ENCODE measurements around the gene SUMO3.

Gene SUMO3

DNA sequence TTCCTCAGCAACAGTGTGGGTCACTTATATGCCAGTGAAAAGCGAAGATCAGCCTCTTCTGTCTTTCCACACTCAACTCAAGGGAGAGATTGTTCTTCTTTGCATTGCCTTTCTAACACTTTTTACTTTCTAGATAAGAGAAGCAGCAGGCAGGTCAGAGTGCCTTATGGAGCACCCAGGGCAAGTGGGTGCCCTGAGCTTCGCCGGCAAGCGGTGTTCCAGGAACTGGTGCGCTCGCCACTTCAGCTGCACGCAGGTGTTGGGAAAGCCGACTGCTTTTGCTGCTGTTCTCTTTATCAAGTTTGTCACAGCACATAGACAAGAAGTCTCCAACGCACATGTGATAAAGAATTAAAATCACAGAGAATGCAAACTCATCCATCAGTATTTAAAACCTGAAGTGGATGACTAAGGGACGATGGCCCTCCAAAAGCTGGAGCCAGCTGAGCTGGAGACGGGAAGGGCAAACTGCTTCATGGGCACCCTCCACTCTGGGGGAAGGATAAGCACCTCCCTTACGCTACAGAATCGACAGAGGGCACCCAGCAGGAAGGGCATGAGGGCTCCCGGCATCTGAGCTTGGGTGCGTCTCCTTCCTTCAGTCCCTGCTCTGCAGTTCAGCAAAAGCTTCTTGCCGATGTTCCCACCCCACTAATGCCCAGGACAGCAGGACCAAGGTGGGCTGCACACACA is 36.9 kb downstream of the SUMO3 start:
- no peak for DNase-seq
- H3K9me3 ChIP-seq (ENCODE audit: severe bottlenecking) = no peaks in the 10 kb centered on the region
- no peaks in the 10 kb centered on the region for H3K27me3 ChIP-seq (ENCODE audit: insufficient read depth, low read depth, severe bottlenecking)
- H3K36me3 ChIP-seq = peaks cover 41% of the 10 kb centered on the region
- H3K27ac ChIP-seq = no peak overlapping the region
- no peak for TF ChIP-seq CTCF (IDR thresholded peaks at IDR 0.05; ENCODE audit: low read depth, low read length)
- no peak overlapping the region for H3K4me3 ChIP-seq (ENCODE audit: low read depth, low read length)

- H3K27ac ChIP-seq = no peak overlapping the region
- no peaks in the 10 kb centered on the region for H3K27me3 ChIP-seq (ENCODE audit: insufficient read depth, low read depth, severe bottlenecking)
- H3K36me3 ChIP-seq = peaks cover 46% of the 10 kb centered on the region
- no peak for TF ChIP-seq CTCF (IDR thresholded peaks at IDR 0.05; ENCODE audit: low read depth, low read length)
- no peak for DNase-seq
- H3K9me3 ChIP-seq (ENCODE audit: severe bottlenecking) = no peaks in the 10 kb centered on the region
- H3K4me3 ChIP-seq (ENCODE audit: low read depth, low read length) = no peak overlapping the region
These were observed 37.7 kb downstream of the SUMO3 start for GRCh38 chr21:44780137-44780502.

DNA sequence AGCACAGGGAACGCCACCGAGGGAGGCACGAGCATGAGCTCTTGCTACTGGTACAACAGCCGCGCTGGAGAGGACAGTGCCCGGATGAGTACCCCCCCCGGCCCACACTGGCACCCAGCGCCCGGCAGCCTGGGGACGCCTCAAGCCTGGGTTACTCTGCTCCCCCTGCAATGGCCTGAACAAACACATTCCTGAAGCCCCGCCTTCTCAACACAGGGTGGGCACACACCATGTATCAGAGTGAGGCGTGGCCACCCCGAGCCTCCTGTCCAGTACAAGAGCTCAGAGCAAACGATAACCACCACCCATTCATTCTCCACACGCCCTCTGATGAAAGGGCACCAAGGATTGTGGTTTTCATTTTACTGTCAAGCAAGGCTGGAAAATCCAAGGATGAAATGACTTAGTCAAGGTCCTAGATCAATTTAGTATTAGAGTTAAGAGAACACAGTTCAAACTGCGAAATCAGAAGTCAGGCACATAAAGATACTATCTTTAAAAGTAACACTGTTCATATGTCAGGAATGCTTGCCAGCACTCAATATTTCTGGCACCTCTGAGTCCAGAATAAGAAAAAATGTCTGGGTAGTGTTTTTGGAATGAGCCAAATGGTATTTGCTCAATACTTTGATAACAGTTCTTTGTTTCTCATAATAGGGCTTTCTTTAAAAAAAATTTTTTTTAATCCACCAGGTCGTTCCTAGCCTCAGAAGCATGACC is 38.3 kb downstream of the SUMO3 start:
- H3K27ac ChIP-seq = no peak overlapping the region
- H3K27me3 ChIP-seq (ENCODE audit: insufficient read depth, low read depth, severe bottlenecking) = no peaks in the 10 kb centered on the region
- peaks cover 51% of the 10 kb centered on the region for H3K36me3 ChIP-seq
- DNase-seq = no peak
- H3K4me3 ChIP-seq (ENCODE audit: low read depth, low read length) = no peak overlapping the region
- no peak for TF ChIP-seq CTCF (IDR thresholded peaks at IDR 0.05; ENCODE audit: low read depth, low read length)
- no peaks in the 10 kb centered on the region for H3K9me3 ChIP-seq (ENCODE audit: severe bottlenecking)

GRCh38 chr21:44778983-44779382 is 38.9 kb downstream of the SUMO3 start:
- H3K36me3 ChIP-seq = peaks cover 52% of the 10 kb centered on the region
- no peak for DNase-seq
- no peak for TF ChIP-seq CTCF (IDR thresholded peaks at IDR 0.05; ENCODE audit: low read depth, low read length)
- no peak overlapping the region for H3K27ac ChIP-seq
- H3K9me3 ChIP-seq (ENCODE audit: severe bottlenecking) = no peaks in the 10 kb centered on the region
- H3K4me3 ChIP-seq (ENCODE audit: low read depth, low read length) = no peak overlapping the region
- no peaks in the 10 kb centered on the region for H3K27me3 ChIP-seq (ENCODE audit: insufficient read depth, low read depth, severe bottlenecking)

DNA sequence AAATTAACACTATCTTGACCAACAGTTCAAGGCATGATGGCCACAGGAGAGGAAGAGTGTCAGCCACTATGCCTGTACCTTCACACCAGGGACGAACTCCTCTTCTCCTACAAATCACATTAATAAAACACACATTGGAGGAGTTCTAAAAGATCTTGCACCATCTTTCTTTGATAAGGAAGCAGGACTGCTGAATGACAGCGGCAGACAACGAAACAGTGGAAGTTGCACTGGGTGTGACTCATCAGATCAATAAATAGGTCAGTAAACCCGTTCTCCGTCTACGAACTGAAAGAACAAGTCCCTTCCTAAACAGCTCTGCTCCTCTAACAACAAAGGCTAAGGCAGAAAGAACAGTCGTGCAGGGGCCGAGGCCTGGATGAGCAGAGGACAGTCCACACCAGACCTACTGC is 39.4 kb downstream of the SUMO3 start:
- Histone ChIP-seq H3K36me3 (peaks cover 54% of the 10 kb centered on the region), H3K27ac (no peak overlapping the region), H3K27me3 (ENCODE audit: insufficient read depth, low read depth, severe bottlenecking) (no peaks in the 10 kb centered on the region), H3K4me3 (ENCODE audit: low read depth, low read length) (no peak overlapping the region), H3K9me3 (ENCODE audit: severe bottlenecking) (no peaks in the 10 kb centered on the region)
- DNase-seq = no peak
- TF ChIP-seq CTCF (IDR thresholded peaks at IDR 0.05; ENCODE audit: low read depth, low read length) = no peak
